HFFc6 (cell line): Measurements from ENCODE around the gene CEP63. TPM values are rescaled to one million over a fixed set of nuclear protein-coding genes. Genes with fewer than 3 reads are reported as not detected.
A peak's percentile ranks its signal among the peaks of the same experiment; 100 is the strongest.
"Not testable (repeated sequence)": the region's sequence is repeated elsewhere in the genome, so short reads cannot be mapped to it uniquely, and the experiment has no call there.

Experiments
- DNase-seq: peaks from one replicate; pipeline ENCODE4 v3.0.0-alpha.2; 2018
- H3K27ac Mint-ChIP-seq: 2 replicates; pipeline ENCODE4 v1.8.0; 2020; ENCODE audit warnings: mild to moderate bottlenecking, mixed read lengths
- H3K27me3 Mint-ChIP-seq: 2 replicates; pipeline ENCODE4 v1.8.0; 2021; ENCODE audit warnings: mild to moderate bottlenecking, moderate library complexity, mixed read lengths; ENCODE audit not compliant: insufficient read depth
- H3K36me3 Mint-ChIP-seq: 2 replicates; pipeline ENCODE4 v1.8.0; 2021; ENCODE audit warnings: low read depth, mixed read lengths
- H3K4me1 Mint-ChIP-seq: 2 replicates; pipeline ENCODE4 v1.8.0; 2020; ENCODE audit warnings: low read depth, mixed read lengths
- H3K4me3 Mint-ChIP-seq: 2 replicates; pipeline ENCODE4 v1.8.0; 2020; ENCODE audit warnings: mild to moderate bottlenecking, moderate library complexity, mixed read lengths
- H3K9me3 Mint-ChIP-seq: 2 replicates; pipeline ENCODE4 v1.8.0; 2020; ENCODE audit warnings: mild to moderate bottlenecking, mixed read lengths
- total RNA-seq, 6 experiments: library from RNA; stranded (reverse); fragmentation: NEBNext Ultra II Directional; extraction: Animal tissue kit (Norgen Biotek cat#: 25700); gene quantifications; 2 replicates in 1 of 6; 3 replicates in 5 of 6; pipeline ENCODE4 v1.2.3, GENCODE V29; 2021
- TF ChIP-seq, protein P1 (sequence below): fragments of 200-600 bp; sonication (generic); IDR thresholded peaks from 2 replicates; pipeline ENCODE4 v1.5.0; 2021; ENCODE audit warnings: antibody characterized with exemption, mild to moderate bottlenecking

Gene CEP63
- total RNA-seq, 6 experiments from 2014 or later, result 17.3 to 23.3 (median 21.3) TPM

DNA sequence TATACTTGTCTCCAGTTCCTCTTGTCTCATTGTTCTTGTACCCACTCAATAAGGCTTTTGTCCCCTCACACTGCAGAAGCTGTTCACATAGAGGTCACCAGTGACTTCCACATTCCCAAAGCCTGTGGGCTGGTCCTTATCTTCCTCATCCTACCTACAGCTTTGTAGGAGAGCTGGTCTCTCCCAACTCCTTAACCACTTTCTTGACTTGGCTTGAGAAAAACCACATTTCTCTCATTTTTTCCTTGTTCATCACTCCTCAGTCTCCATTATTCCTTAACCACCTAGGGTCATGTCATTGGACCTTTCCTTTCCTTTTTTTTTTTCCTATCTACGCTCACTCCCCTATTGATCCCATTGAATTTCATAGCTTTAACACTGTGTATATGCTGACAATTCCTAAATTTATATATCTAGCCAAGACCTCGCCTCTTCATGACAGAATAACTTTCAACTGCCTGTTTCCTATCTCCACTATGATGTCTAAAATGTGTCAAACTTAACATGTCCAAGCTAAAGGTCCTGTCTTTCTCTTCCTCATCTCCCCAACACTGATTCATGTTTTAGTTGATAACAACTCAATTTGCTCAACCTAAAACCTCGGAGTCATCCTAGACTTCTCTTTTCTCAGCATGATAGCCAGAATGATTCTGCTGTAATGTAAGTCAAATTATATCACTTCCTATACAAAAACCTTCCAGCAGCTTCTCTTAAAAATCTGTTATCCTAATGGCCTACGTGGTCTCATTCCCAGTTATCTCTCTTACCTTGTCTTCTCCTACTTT lies 49.5 kb downstream of the CEP63 start:
- TF ChIP-seq, protein P1, sequence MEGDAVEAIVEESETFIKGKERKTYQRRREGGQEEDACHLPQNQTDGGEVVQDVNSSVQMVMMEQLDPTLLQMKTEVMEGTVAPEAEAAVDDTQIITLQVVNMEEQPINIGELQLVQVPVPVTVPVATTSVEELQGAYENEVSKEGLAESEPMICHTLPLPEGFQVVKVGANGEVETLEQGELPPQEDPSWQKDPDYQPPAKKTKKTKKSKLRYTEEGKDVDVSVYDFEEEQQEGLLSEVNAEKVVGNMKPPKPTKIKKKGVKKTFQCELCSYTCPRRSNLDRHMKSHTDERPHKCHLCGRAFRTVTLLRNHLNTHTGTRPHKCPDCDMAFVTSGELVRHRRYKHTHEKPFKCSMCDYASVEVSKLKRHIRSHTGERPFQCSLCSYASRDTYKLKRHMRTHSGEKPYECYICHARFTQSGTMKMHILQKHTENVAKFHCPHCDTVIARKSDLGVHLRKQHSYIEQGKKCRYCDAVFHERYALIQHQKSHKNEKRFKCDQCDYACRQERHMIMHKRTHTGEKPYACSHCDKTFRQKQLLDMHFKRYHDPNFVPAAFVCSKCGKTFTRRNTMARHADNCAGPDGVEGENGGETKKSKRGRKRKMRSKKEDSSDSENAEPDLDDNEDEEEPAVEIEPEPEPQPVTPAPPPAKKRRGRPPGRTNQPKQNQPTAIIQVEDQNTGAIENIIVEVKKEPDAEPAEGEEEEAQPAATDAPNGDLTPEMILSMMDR, result no peak
- no peaks in the 10 kb centered on the region for H3K4me1 Mint-ChIP-seq
- 0 out of 2 replicates have a peak, but pooled peaks cover 5% of the 10 kb centered on the region for H3K36me3 Mint-ChIP-seq
- H3K4me3 Mint-ChIP-seq, result no peak overlapping the region
- DNase-seq, result no peak
- H3K9me3 Mint-ChIP-seq, result no peaks in the 10 kb centered on the region
- no peak overlapping the region for H3K27ac Mint-ChIP-seq
- no peaks in the 10 kb centered on the region for H3K27me3 Mint-ChIP-seq

DNA sequence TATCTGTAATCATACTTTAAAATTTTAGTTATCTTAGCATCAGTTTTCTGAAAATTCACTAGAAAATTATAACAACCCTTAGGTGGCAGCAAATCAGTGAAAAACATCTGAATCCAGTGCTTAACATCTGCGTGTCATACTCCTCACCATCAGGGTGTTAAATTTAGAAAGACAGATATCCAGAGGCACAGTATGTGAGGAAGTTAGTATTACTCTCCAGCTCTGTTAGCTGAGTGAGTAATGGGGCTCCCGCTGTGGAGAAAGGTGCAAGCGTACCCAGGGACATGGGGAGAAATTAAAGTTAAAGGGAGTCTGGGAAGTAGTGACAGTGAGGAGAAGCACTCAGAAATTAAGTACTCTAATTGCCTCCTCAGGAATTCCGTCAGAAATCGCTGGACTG lies 50.9 kb downstream of the CEP63 start:
- H3K4me3 Mint-ChIP-seq, result no peak overlapping the region

DNA sequence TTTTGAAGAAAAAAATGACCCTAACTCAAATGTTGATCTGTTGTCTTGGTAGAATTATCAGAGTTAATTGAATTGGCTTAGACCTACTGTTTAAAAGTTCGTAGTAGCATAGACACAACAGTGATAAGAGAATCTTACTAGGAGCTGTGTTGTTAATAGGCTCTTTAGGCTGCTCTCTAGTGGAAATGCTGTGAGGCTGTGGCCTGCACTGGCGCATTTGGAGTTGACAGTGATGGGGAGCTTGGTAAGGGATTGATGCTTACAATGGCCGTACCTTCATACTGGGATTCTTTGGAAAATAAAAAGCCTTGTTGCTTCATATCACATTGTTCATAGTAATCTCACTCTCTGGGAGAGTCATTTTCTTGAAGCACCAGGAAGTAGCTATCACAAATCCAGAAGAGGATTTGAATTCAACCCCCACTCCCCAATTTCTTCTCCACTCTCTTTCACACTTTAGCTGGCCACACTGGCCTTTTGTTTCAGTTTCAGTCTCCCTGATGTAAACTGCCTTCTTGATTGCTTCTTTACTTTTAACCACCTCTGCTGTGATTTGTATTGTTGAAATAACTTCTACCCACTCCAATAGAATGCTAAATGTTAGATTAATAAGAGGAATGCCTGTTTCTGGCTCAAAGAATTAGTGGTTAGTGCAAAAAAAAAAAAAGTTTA lies 56.6 kb downstream of the CEP63 start:
- H3K27me3 Mint-ChIP-seq, result no peaks in the 10 kb centered on the region
- H3K4me1 Mint-ChIP-seq, result no peaks in the 10 kb centered on the region
- no peak overlapping the region for H3K27ac Mint-ChIP-seq
- TF ChIP-seq, protein P1, result no peak
- no peak for DNase-seq
- H3K36me3 Mint-ChIP-seq, result peaks cover 6% of the 10 kb centered on the region; the same call in 1 of the 2 replicates
- no peaks in the 10 kb centered on the region for H3K9me3 Mint-ChIP-seq
- H3K4me3 Mint-ChIP-seq, result no peak overlapping the region

More for the DNA sequence above, 50.9 kb downstream of the CEP63 start:
- no peaks in the 10 kb centered on the region for H3K9me3 Mint-ChIP-seq
- TF ChIP-seq, protein P1, result peak; percentile 25; the same call in 1 of the 2 replicates
- no peaks in the 10 kb centered on the region for H3K4me1 Mint-ChIP-seq
- H3K27me3 Mint-ChIP-seq, result no peaks in the 10 kb centered on the region
- no peak for DNase-seq
- 0 out of 2 replicates have a peak, but pooled peaks cover 5% of the 10 kb centered on the region for H3K36me3 Mint-ChIP-seq
- no peak overlapping the region for H3K27ac Mint-ChIP-seq

DNA sequence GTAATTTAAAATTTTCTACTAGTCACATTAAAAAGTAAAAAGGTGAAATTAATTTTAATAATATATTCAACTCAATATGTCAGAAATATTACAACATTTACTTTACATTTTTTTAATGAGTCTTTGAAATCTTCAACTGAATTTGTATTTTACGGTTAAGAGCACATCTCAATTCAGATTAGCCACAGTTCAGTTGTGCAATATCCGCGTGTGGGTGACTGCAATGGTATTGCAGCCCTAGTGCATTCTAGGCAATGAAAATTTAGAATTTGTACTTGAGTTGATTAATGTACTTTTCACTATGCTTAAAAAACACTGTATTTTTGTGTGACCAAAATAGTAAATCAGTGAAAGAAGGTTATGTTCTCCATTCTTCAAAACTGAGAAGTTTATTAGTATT lies 57.3 kb downstream of the CEP63 start:
- TF ChIP-seq, protein P1, result no peak
- no peak for DNase-seq
- H3K4me3 Mint-ChIP-seq, result no peak overlapping the region
- no peaks in the 10 kb centered on the region for H3K4me1 Mint-ChIP-seq
- no peaks in the 10 kb centered on the region for H3K27me3 Mint-ChIP-seq
- peaks cover 9% of the 10 kb centered on the region; the same call in 1 of the 2 replicates for H3K36me3 Mint-ChIP-seq
- H3K27ac Mint-ChIP-seq, result no peak overlapping the region
- H3K9me3 Mint-ChIP-seq, result no peaks in the 10 kb centered on the region

DNA sequence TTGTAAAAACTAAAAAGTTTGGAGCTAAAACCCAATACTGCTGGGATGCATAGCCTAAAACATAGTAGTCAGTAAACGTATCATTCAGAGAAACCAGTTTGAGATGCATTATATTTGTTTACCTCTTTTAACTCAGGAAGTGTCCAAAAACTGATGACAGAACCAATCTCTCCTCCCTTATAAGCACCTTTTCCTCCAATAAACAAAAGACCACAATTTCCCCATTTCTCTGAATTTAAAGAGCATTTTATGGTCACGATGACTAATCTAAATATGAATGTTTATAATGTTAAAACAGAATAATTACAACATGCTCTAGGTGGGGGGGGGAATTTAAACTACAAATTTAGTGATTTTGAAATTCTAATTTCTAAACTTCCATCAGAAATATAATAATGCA lies 58.5 kb downstream of the CEP63 start:
- no peaks in the 10 kb centered on the region for H3K4me1 Mint-ChIP-seq
- no peaks in the 10 kb centered on the region for H3K27me3 Mint-ChIP-seq
- peaks cover 13% of the 10 kb centered on the region; the same call in 1 of the 2 replicates for H3K36me3 Mint-ChIP-seq
- H3K4me3 Mint-ChIP-seq, result no peak overlapping the region
- no peak overlapping the region for H3K27ac Mint-ChIP-seq
- H3K9me3 Mint-ChIP-seq, result no peaks in the 10 kb centered on the region
- TF ChIP-seq, protein P1, result no peak
- no peak for DNase-seq

DNA sequence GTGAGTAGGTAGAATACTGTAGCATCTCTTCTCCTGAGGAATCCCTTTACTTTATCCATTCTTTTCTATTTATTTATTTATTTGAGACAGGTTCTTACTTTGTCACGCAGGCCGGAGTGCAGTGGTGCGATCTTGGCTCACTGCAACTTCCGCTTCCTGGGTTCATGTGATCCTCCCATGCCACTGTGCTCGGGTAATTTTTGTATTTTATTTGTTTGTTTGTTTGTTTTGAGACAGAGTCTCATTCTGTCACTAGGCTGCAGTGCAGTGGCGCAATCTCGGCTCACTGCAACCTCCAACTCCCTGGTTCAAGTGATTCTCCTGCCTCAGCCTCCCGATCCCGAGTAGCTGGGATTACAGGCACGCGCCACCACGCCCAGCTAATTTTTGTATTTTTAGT lies 58.9 kb downstream of the CEP63 start:
- H3K27ac Mint-ChIP-seq, H3K4me1 Mint-ChIP-seq, H3K27me3 Mint-ChIP-seq, H3K4me3 Mint-ChIP-seq, DNase-seq, H3K9me3 Mint-ChIP-seq: not testable (repeated sequence)
- H3K36me3 Mint-ChIP-seq, result peaks cover 17% of the 10 kb centered on the region; the same call in 1 of the 2 replicates
